PC-3 (cell line): ENCODE results near the gene TXNL4A. TPM values are rescaled to one million over a fixed set of nuclear protein-coding genes. Genes with fewer than 3 reads are reported as not detected.

Experiments used
- ATAC-seq: fragments of 200-7000 bp; cut with Tn5 transposase; 2 replicates; pipeline ENCODE4 v1.9.1; 2020; ENCODE audit warnings: mild to moderate bottlenecking, moderate library complexity
- BruUV-seq: library from RNA; stranded (reverse); fragments of 400-500 nt; replicated peaks from 2 replicates; lab custom pipeline; 2021; lab: Mats Ljungman, UMichigan
- CTCF ChIA-PET: fragments of 300-600 bp; sonication (Branson Sonifier 250); formaldehyde crosslinking; loops from one replicate; lab custom pipeline; 2022; ENCODE audit warnings: antibody characterized with exemption; lab: Charles Lee
- POLR2A ChIA-PET: fragments of 300-600 bp; sonication (Branson Sonifier 250); formaldehyde crosslinking; loops from one replicate; lab custom pipeline; 2022; ENCODE audit warnings: antibody characterized with exemption; ENCODE audit not compliant: unreplicated experiment; lab: Charles Lee
- DNase-seq: peaks from one replicate; pipeline ENCODE4 v3.0.0-alpha.2; 2015
- H2AFZ ChIP-seq: fragments of 300-600 bp; sonication (generic); 2 replicates; pipeline ENCODE4 v1.6.0; 2016; ENCODE audit warnings: antibody characterized with exemption, low read length
- H3F3A ChIP-seq: fragments of 300-600 bp; sonication (generic); one replicate; pipeline ENCODE4 v1.6.0; 2017; ENCODE audit warnings: antibody characterized with exemption, low read length, control low read depth, mild to moderate bottlenecking; ENCODE audit not compliant: unreplicated experiment
- H3K27ac ChIP-seq: fragments of 300-600 bp; sonication (generic); 2 replicates; pipeline ENCODE4 v1.5.1; 2016; ENCODE audit warnings: mild to moderate bottlenecking, low read length
- H3K27me3 ChIP-seq: fragments of 300-600 bp; sonication (generic); 2 replicates; pipeline ENCODE4 v1.6.1; 2016; ENCODE audit warnings: low read length, mixed read lengths
- H3K36me3 ChIP-seq: fragments of 300-600 bp; sonication (generic); 2 replicates; pipeline ENCODE4 v1.6.1; 2016; ENCODE audit warnings: low read depth, mixed run types, low read length, mixed read lengths
- H3K4me1 ChIP-seq: fragments of 300-600 bp; sonication (generic); 2 replicates; pipeline ENCODE4 v1.5.1; 2016; ENCODE audit warnings: low read length; ENCODE audit not compliant: insufficient read depth
- H3K4me2 ChIP-seq: fragments of 300-600 bp; sonication (generic); 2 replicates; pipeline ENCODE4 v1.6.0; 2016; ENCODE audit warnings: low read length
- H3K4me3 ChIP-seq: fragments of 300-600 bp; sonication (generic); 2 replicates; pipeline ENCODE4 v1.5.1; 2016; ENCODE audit warnings: mild to moderate bottlenecking, low read length, mixed read lengths
- H3K79me2 ChIP-seq: fragments of 300-600 bp; sonication (generic); 2 replicates; pipeline ENCODE4 v1.6.1; 2017; ENCODE audit warnings: low read length, mixed read lengths
- H3K9ac ChIP-seq: fragments of 300-600 bp; sonication (generic); 2 replicates; pipeline ENCODE4 v1.6.0; 2016; ENCODE audit warnings: mild to moderate bottlenecking, low read length
- H3K9me2 ChIP-seq: fragments of 300-600 bp; sonication (generic); replicated peaks from 2 replicates; pipeline ENCODE4 v1.6.1; 2016; ENCODE audit warnings: mixed run types, low read length, mixed read lengths
- H3K9me3 ChIP-seq: fragments of 300-600 bp; sonication (generic); 2 replicates; pipeline ENCODE4 v1.6.1; 2016; ENCODE audit warnings: low read length, mixed read lengths
- H4K20me1 ChIP-seq: fragments of 300-600 bp; sonication (generic); 2 replicates; pipeline ENCODE4 v1.6.1; 2016; ENCODE audit warnings: low read length, mixed read lengths
- EZH2 ChIP-seq: fragments of 300-600 bp; sonication (generic); IDR thresholded peaks from one replicate; pipeline ENCODE4 v1.6.1; 2017; ENCODE audit warnings: antibody characterized with exemption, mild to moderate bottlenecking, low read length; ENCODE audit not compliant: unreplicated experiment
- EZH2phosphoT487 ChIP-seq: fragments of 300-600 bp; sonication (generic); IDR thresholded peaks from 2 replicates; pipeline ENCODE4 v1.6.1; 2018; ENCODE audit warnings: mild to moderate bottlenecking, antibody characterized with exemption, low read length, borderline replicate concordance
- intact Hi-C: fragments of 100-400 bp; cut with micrococcal nuclease; formaldehyde crosslinking; loops from 2 replicates; pipeline ENCODE4 v1.9.0; 2023
- total RNA-seq: library from RNA; depleted of rRNA; stranded (reverse); fragments of >200 nt; gene quantifications from 2 replicates; pipeline ENCODE4 v1.2.3, GENCODE V29; 2014
- TF ChIP-seq, protein P1 (sequence below): fragments of 300-600 bp; sonication (generic); conservative IDR thresholded peaks from 2 replicates; pipeline ENCODE4 v1.5.1; 2017; ENCODE audit warnings: antibody characterized with exemption, low read depth, mild to moderate bottlenecking, low read length

TXNL4A gene
- total RNA-seq, 1 experiment from 2014 or later: 159 TPM

GRCh38 chr18:79947881-79948610 lies 40.3 kb downstream of the TXNL4A start:
- POLR2A ChIA-PET: no interaction called here
- Histone ChIP-seq H3K9me3 (no peaks in the 10 kb centered on the region), H3K9ac (no peak overlapping the region), H3K79me2 (peaks cover 71% of the 10 kb centered on the region), H3K4me2 (no peak overlapping the region), H3K4me1 (peaks cover 14% of the 10 kb centered on the region), H3K9me2 (no peaks in the 10 kb centered on the region), H2AFZ (no peak overlapping the region), H3K36me3 (peaks cover 5% of the 10 kb centered on the region; the same call in 1 of the 2 replicates), H3K27me3 (no peaks in the 10 kb centered on the region), H3K4me3 (no peak overlapping the region), H3K27ac (no peak overlapping the region), H3F3A (no peaks in the 10 kb centered on the region), H4K20me1 (peaks cover 7% of the 10 kb centered on the region; the same call in 1 of the 2 replicates)
- intact Hi-C loops: no loop called here
- CTCF ChIA-PET: no interaction called here
- ATAC-seq (no peak), DNase-seq (no peak)
- TF ChIP-seq EZH2: no peak
- TF ChIP-seq, protein P1, sequence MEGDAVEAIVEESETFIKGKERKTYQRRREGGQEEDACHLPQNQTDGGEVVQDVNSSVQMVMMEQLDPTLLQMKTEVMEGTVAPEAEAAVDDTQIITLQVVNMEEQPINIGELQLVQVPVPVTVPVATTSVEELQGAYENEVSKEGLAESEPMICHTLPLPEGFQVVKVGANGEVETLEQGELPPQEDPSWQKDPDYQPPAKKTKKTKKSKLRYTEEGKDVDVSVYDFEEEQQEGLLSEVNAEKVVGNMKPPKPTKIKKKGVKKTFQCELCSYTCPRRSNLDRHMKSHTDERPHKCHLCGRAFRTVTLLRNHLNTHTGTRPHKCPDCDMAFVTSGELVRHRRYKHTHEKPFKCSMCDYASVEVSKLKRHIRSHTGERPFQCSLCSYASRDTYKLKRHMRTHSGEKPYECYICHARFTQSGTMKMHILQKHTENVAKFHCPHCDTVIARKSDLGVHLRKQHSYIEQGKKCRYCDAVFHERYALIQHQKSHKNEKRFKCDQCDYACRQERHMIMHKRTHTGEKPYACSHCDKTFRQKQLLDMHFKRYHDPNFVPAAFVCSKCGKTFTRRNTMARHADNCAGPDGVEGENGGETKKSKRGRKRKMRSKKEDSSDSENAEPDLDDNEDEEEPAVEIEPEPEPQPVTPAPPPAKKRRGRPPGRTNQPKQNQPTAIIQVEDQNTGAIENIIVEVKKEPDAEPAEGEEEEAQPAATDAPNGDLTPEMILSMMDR: no peak
- TF ChIP-seq EZH2phosphoT487: no peak
- no TSS peak for BruUV-seq

DNA sequence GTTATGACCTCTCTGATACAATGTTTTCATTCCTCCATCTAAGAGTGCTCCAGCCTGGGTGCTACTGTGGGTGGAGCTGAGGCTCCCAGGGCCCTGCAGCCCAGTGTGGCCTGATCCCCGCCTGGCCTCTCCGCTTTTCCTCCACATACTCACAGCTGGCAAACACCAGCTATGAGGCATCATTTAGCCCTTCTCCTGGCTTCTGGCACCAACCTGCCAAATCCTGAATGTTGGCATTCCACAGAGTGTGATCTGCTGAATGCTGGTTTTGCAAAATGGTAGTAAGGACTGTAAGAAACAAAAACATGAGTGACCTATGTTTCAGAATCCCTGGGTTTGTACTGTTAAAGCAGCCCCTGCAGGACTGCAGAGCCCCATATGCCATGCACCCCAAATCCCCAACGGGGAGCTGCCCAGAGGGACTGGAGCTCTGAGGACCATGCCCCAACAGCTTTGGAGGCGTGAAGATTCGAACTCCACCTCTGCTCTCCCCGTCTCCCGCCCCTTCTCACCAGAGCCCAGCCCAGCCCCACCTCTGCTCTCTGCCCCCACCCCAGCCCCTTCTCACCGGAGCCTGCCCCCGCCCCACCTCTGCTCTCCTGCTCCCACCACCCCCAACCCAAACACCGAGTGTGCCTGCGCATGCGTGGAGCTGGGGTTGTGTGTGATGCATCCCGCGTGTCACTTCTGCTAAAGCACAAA lies 41.2 kb downstream of the TXNL4A start:
- ChIA-PET POLR2A (no interaction called here), CTCF (no interaction called here)
- Histone ChIP-seq H3K79me2 (peaks cover 71% of the 10 kb centered on the region), H3K9me2 (no peaks in the 10 kb centered on the region), H3K9ac (no peak overlapping the region), H3K4me3 (no peak overlapping the region), H3K9me3 (no peaks in the 10 kb centered on the region), H3F3A (no peaks in the 10 kb centered on the region), H3K27ac (no peak overlapping the region), H4K20me1 (peaks cover 7% of the 10 kb centered on the region; the same call in 1 of the 2 replicates), H3K4me1 (peaks cover 14% of the 10 kb centered on the region), H3K4me2 (peak overlapping the region; percentile 34; the same call in 1 of the 2 replicates), H3K36me3 (peaks cover 5% of the 10 kb centered on the region; the same call in 1 of the 2 replicates), H3K27me3 (no peaks in the 10 kb centered on the region), H2AFZ (no peak overlapping the region)
- peak; percentile 68 for DNase-seq
- BruUV-seq: no TSS peak
- intact Hi-C loops: no loop called here
- peak; percentile 11; the same call in 1 of the 2 replicates for ATAC-seq
- TF ChIP-seq, protein P1: no peak
- no peak for TF ChIP-seq EZH2phosphoT487
- TF ChIP-seq EZH2: no peak
